H1 (cell line): ENCODE measurements around the gene AP1S3. TPM values are rescaled to one million over a fixed set of nuclear protein-coding genes. Genes with fewer than 3 reads are reported as not detected.
A peak's percentile ranks its signal among the peaks of the same experiment; 100 is the strongest.

Experiments
- CTCF ChIA-PET: fragments of 300-600 bp; sonication (Branson Sonifier 250); formaldehyde crosslinking; loops from one replicate; lab custom pipeline; 2021; ENCODE audit not compliant: partially characterized antibody; lab: Charles Lee
- POLR2A ChIA-PET: fragments of 300-600 bp; sonication (Branson Sonifier 250); formaldehyde crosslinking; loops from one replicate; lab custom pipeline; 2021; ENCODE audit warnings: inconsistent platforms; ENCODE audit not compliant: partially characterized antibody; lab: Charles Lee
- DNase-seq, 2 experiments: peaks; one replicate each; pipeline versions ENCODE4 v3.0.0 to v3.0.0-alpha.2; 2010 to 2022; ENCODE audit warnings: low spot score in 2 of 2, low read depth in 1 of 2, mixed read lengths in 1 of 2
- FAIRE-seq: peaks from 2 replicates; lab custom pipeline; 2011; peaks lifted over from hg19 to GRCh38; lab: Jason Lieb, UNC
- H2AFZ ChIP-seq: 2 replicates; pipeline ENCODE4 v1.8.1; 2012; ENCODE audit warnings: low read length, inconsistent platforms
- H2AK5ac ChIP-seq: 2 replicates; pipeline ENCODE4 v1.6.1; 2013; ENCODE audit warnings: low read depth, low read length
- H2BK120ac ChIP-seq: replicated peaks from 2 replicates; pipeline ENCODE3; 2013; ENCODE audit warnings: low read depth, low read length, inconsistent platforms
- H2BK12ac ChIP-seq: 2 replicates; pipeline ENCODE4 v1.6.1; 2013; ENCODE audit warnings: low read depth, low read length
- H2BK15ac ChIP-seq: 2 replicates; pipeline ENCODE4 v1.6.1; 2013; ENCODE audit warnings: low read length
- H2BK20ac ChIP-seq: 2 replicates; pipeline ENCODE4 v1.6.1; 2013; ENCODE audit warnings: low read length
- H2BK5ac ChIP-seq: 2 replicates; pipeline ENCODE4 v1.6.1; 2013; ENCODE audit warnings: low read depth, low read length
- H3K14ac ChIP-seq: 2 replicates; pipeline ENCODE4 v1.6.1; 2013; ENCODE audit warnings: inconsistent platforms; ENCODE audit not compliant: insufficient read length
- H3K18ac ChIP-seq: 2 replicates; pipeline ENCODE4 v1.6.1; 2013; ENCODE audit warnings: low read length; ENCODE audit errors: extremely low read depth
- H3K23ac ChIP-seq: 2 replicates; pipeline ENCODE4 v1.6.1; 2013; ENCODE audit warnings: inconsistent platforms; ENCODE audit not compliant: insufficient read length
- H3K23me2 ChIP-seq: 2 replicates; pipeline ENCODE4 v1.6.1; 2013; ENCODE audit warnings: low read depth, low read length
- H3K27ac ChIP-seq: 2 replicates; pipeline ENCODE4 v1.6.1; 2011; ENCODE audit warnings: low read depth, low read length, inconsistent platforms
- H3K27me3 ChIP-seq, 4 experiments: replicated peaks in 1 of 4; 1 replicate in 1 of 4; 2 replicates in 3 of 4; pipeline versions ENCODE4 v1.6.1 to v1.8.1; 2011 to 2013; ENCODE audit warnings: low read length in 3 of 4, mild to moderate bottlenecking in 3 of 4, inconsistent platforms in 2 of 4, mixed read lengths in 2 of 4, moderate library complexity in 1 of 4; ENCODE audit not compliant: control insufficient read depth in 3 of 4, insufficient read depth in 3 of 4; ENCODE audit errors: extremely low read depth in 1 of 4
- H3K36me3 ChIP-seq, 4 experiments: 2 replicates each; pipeline versions ENCODE4 v1.6.1 to v1.8.1; 2011 to 2013; ENCODE audit warnings: mild to moderate bottlenecking in 4 of 4, low read length in 3 of 4, moderate library complexity in 2 of 4, control low read depth in 1 of 4, inconsistent platforms in 1 of 4; ENCODE audit not compliant: insufficient read depth in 4 of 4, control insufficient read depth in 2 of 4
- H3K4ac ChIP-seq: replicated peaks from 2 replicates; pipeline ENCODE3; 2013; ENCODE audit warnings: low read length, low read depth, mixed read lengths, inconsistent platforms; ENCODE audit not compliant: insufficient read length
- H3K4me1 ChIP-seq, 4 experiments: replicated peaks in 1 of 4; 1 replicate in 1 of 4; 2 replicates in 3 of 4; pipeline versions ENCODE4 v1.6.1 to v1.8.1; 2011 to 2013; ENCODE audit warnings: low read length in 3 of 4, inconsistent platforms in 2 of 4, mixed read lengths in 1 of 4; ENCODE audit not compliant: insufficient read depth in 4 of 4, control insufficient read depth in 3 of 4
- H3K4me2 ChIP-seq, 2 experiments: 2 replicates each; pipeline versions ENCODE4 v1.6.1 to v1.8.1; 2011 to 2013; ENCODE audit warnings: low read depth in 2 of 2, low read length in 2 of 2, control low read depth in 1 of 2, inconsistent platforms in 1 of 2, mild to moderate bottlenecking in 1 of 2; ENCODE audit not compliant: insufficient read depth in 1 of 2
- H3K4me3 ChIP-seq, 4 experiments: fragments of 200-600, 300-600 bp in 1 of 4; sonication (generic), shearing (Covaris generic), sonication (Bioruptor Twin) in 1 of 4; 2 replicates each; pipeline versions ENCODE4 v1.5.1 to v1.8.1; 2011 to 2016; ENCODE audit warnings: low read length in 4 of 4, low read depth in 3 of 4, control low read depth in 2 of 4, inconsistent platforms in 2 of 4, mild to moderate bottlenecking in 2 of 4, mixed read lengths in 1 of 4, moderate library complexity in 1 of 4; ENCODE audit not compliant: insufficient read depth in 2 of 4; ENCODE audit errors: extremely low read depth in 1 of 4
- H3K56ac ChIP-seq: replicated peaks from 2 replicates; pipeline ENCODE3; 2013; ENCODE audit warnings: low read depth, mild to moderate bottlenecking, mixed read lengths, low read length, inconsistent platforms; ENCODE audit not compliant: insufficient read length
- H3K79me1 ChIP-seq: 2 replicates; pipeline ENCODE4 v1.6.1; 2013; ENCODE audit warnings: low read depth, low read length, control low read depth
- H3K79me2 ChIP-seq, 2 experiments: 2 replicates each; pipeline versions ENCODE4 v1.6.1 to v1.8.1; 2012 to 2013; ENCODE audit warnings: low read length in 2 of 2, mild to moderate bottlenecking in 2 of 2, inconsistent platforms in 1 of 2; ENCODE audit not compliant: insufficient read depth in 2 of 2, control insufficient read depth in 1 of 2
- H3K9ac ChIP-seq, 4 experiments: replicated peaks in 1 of 4; 1 replicate in 1 of 4; 2 replicates in 3 of 4; pipeline versions ENCODE4 v1.6.1 to v1.8.1; 2011 to 2013; ENCODE audit warnings: low read depth in 3 of 4, low read length in 3 of 4, control low read depth in 2 of 4, mild to moderate bottlenecking in 2 of 4, moderate library complexity in 2 of 4, inconsistent platforms in 1 of 4; ENCODE audit errors: extremely low read depth in 1 of 4
- H3K9me3 ChIP-seq, 2 experiments: 2 replicates each; pipeline versions ENCODE4 v1.6.1 to v1.8.1; 2012 to 2013; ENCODE audit warnings: mild to moderate bottlenecking in 2 of 2, moderate library complexity in 2 of 2, control low read depth in 1 of 2, inconsistent platforms in 1 of 2, low read depth in 1 of 2, low read length in 1 of 2, mixed read lengths in 1 of 2; ENCODE audit not compliant: insufficient read depth in 2 of 2
- H4K20me1 ChIP-seq, 2 experiments: replicated peaks in 1 of 2; 2 replicates each; pipeline versions ENCODE3 to v1.8.1; 2011 to 2013; ENCODE audit warnings: inconsistent platforms in 2 of 2, low read length in 2 of 2, mild to moderate bottlenecking in 1 of 2; ENCODE audit not compliant: insufficient read depth in 2 of 2, control insufficient read depth in 1 of 2
- H4K5ac ChIP-seq: 2 replicates; pipeline ENCODE4 v1.6.1; 2013; ENCODE audit warnings: low read length, low read depth, mixed read lengths, inconsistent platforms; ENCODE audit not compliant: insufficient read length
- H4K8ac ChIP-seq: 2 replicates; pipeline ENCODE4 v1.8.0; 2013; ENCODE audit warnings: mild to moderate bottlenecking, moderate library complexity, low read length, inconsistent platforms; ENCODE audit not compliant: insufficient read depth; ENCODE audit errors: extremely low read depth
- H4K91ac ChIP-seq: replicated peaks from 2 replicates; pipeline ENCODE3; 2013; ENCODE audit warnings: low read length, mixed read lengths, inconsistent platforms; ENCODE audit not compliant: insufficient read length
- EP300 ChIP-seq, 2 experiments: IDR thresholded peaks; 1 replicate in 1 of 2; 2 replicates in 1 of 2; pipeline ENCODE4 v1.6.1; 2011 to 2012; ENCODE audit warnings: low read depth in 2 of 2, low read length in 2 of 2, mild to moderate bottlenecking in 2 of 2, borderline replicate concordance in 1 of 2, inconsistent platforms in 1 of 2, moderate library complexity in 1 of 2
- FOSL1 ChIP-seq: IDR thresholded peaks from 2 replicates; pipeline ENCODE4 v1.6.1; 2011; ENCODE audit warnings: mild to moderate bottlenecking, low read depth, low read length, moderate library complexity; ENCODE audit not compliant: insufficient read depth
- NRF1 ChIP-seq: IDR thresholded peaks from 2 replicates; pipeline ENCODE4 v1.6.1; 2011; ENCODE audit warnings: mild to moderate bottlenecking, low read depth, low read length, improper control_type of control experiment
- POU5F1 ChIP-seq: IDR thresholded peaks from 2 replicates; pipeline ENCODE4 v1.6.1; 2011; ENCODE audit warnings: low read depth, mild to moderate bottlenecking, low read length, moderate library complexity
- RXRA ChIP-seq: IDR thresholded peaks from 2 replicates; pipeline ENCODE4 v1.6.1; 2011; ENCODE audit warnings: low read depth, mild to moderate bottlenecking, low read length, moderate library complexity; ENCODE audit not compliant: insufficient read depth
- TAF1 ChIP-seq: IDR thresholded peaks from 2 replicates; pipeline ENCODE4 v1.6.1; 2011; ENCODE audit warnings: mild to moderate bottlenecking, low read depth, low read length
- TBP ChIP-seq: IDR thresholded peaks from 2 replicates; pipeline ENCODE4 v1.6.1; 2011; ENCODE audit warnings: low read depth, low read length, improper control_type of control experiment
- WGBS, 2 experiments: shearing (Covaris generic) in 1 of 2; methylation state at CpG; one replicate each; pipeline versions ENCODE4 v1.1.6 to v1.1.7; 2013 to 2015; ENCODE audit warnings: low lambda C conversion rate in 2 of 2, mixed read lengths in 2 of 2, inconsistent platforms in 1 of 2, low coverage in 1 of 2, missing lambda C conversion rate in 1 of 2; ENCODE audit not compliant: insufficient replicate concordance in 2 of 2, insufficient coverage in 1 of 2, insufficient read length in 1 of 2; ENCODE audit errors: extremely low coverage in 1 of 2, missing lambda C conversion rate in 1 of 2; 5-methylcytosine and 5-hydroxymethylcytosine counted together
- polyA plus RNA-seq, 7 experiments: library from polyadenylated mRNA; depleted of rRNA in 3 of 7; stranded (reverse) in 5 of 7; unstranded in 2 of 7; fragments of >200 nt in 5 of 7; fragments of 200-250 nt in 2 of 7; gene quantifications; 1 replicate in 5 of 7; 2 replicates in 1 of 7; 4 replicates in 1 of 7; pipeline versions ENCODE4 v1.2.1 to v1.2.3, GENCODE V29; 2011 to 2013; ENCODE audit warnings: missing spikeins in 2 of 7, mixed read lengths in 2 of 7
- total RNA-seq: library from RNA; stranded (reverse); fragmentation: NEBNext Ultra II Directional; extraction: Animal tissue kit (Norgen Biotek cat#: 25700); gene quantifications from 2 replicates; pipeline ENCODE4 v1.2.1, GENCODE V29; 2021
- TF ChIP-seq, protein P1 (sequence below): IDR thresholded peaks from 2 replicates; pipeline ENCODE4 v1.6.1; 2012; ENCODE audit warnings: inconsistent platforms

AP1S3 gene
- total and polyA plus RNA-seq, 2 of the 8 experiments (the other 6 are each of a cell fraction or from before 2014, with no cell fraction given) = 3.9 to 20.2 TPM

GRCh38 chr2:223815884-223816570 lies 21.4 kb downstream of the AP1S3 start:
- no peak for FAIRE-seq
- Histone ChIP-seq H3K23ac (no peak overlapping the region), H3K56ac (no peak overlapping the region), H3K4ac (no peak overlapping the region), H2BK5ac (no peak overlapping the region), H2BK20ac (no peak overlapping the region), H2BK15ac (no peak overlapping the region), H3K4me2 (no peak overlapping the region), H3K36me3 (no peaks in the 10 kb centered on the region), H3K79me1 (no peaks in the 10 kb centered on the region), H4K8ac (no peak overlapping the region), H3K9ac (no peak overlapping the region), H2BK12ac (no peak overlapping the region), H3K4me1 (no peaks in the 10 kb centered on the region), H3K27me3 (no peaks in the 10 kb centered on the region), H3K14ac (no peak overlapping the region), H2BK120ac (no peak overlapping the region), H3K23me2 (no peaks in the 10 kb centered on the region), H3K27ac (no peak overlapping the region), H4K5ac (no peak overlapping the region), H3K9me3 (no peaks in the 10 kb centered on the region), H3K4me3 (no peak overlapping the region), H2AK5ac (no peak overlapping the region), H3K18ac (no peak overlapping the region), H4K20me1 (peaks cover 0 to 3% of the 10 kb centered on the region in 2 experiments), H2AFZ (no peak overlapping the region), H3K79me2 (peaks cover 0 to 48% of the 10 kb centered on the region in 2 experiments; a peak in 2 of 4 replicates), H4K91ac (no peak overlapping the region)
- ChIA-PET POLR2A (no interaction called here), CTCF (interaction anchor here (0.7 kb wide), 1 partner anchor 97 kb away, joined by 3 read pairs; no protein-coding TSS in a partner anchor)
- 86% methylated on average over 13 of the region's 13 CpGs; no CpG with 5 or more reads in 1 of the 2 experiments for WGBS, 2 experiments
- DNase-seq = peak in 1 of 2 experiments; percentile 10
- TF ChIP-seq FOSL1 (no peak), TAF1 (no peak), EP300 (IDR thresholded peaks at IDR 0.05; ENCODE audit: borderline replicate concordance in 1 of 2, low read depth in 2 of 2, low read length in 2 of 2) (no peak), POU5F1 (no peak), TBP (no peak), RXRA (no peak), NRF1 (no peak)
- TF ChIP-seq, protein P1, sequence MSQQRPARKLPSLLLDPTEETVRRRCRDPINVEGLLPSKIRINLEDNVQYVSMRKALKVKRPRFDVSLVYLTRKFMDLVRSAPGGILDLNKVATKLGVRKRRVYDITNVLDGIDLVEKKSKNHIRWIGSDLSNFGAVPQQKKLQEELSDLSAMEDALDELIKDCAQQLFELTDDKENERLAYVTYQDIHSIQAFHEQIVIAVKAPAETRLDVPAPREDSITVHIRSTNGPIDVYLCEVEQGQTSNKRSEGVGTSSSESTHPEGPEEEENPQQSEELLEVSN = no peak
